Tibial artery (tissue), 4 donors: ENCODE measurements around the gene DELE1.

Experiments
- DNase-seq, 2 donors: peaks; one replicate each; pipeline ENCODE4 v3.0.0-alpha.2; 2019
- H3K27ac ChIP-seq, 2 donors: fragments of 200-600 bp; sonication (generic) in 1 of 2; 1 replicate in 1 of 2; 2 replicates in 1 of 2; pipeline ENCODE4 v1.5.1; 2018 to 2019; ENCODE audit warnings: mild to moderate bottlenecking in 1 of 2
- H3K27me3 ChIP-seq, 2 donors: fragments of 200-600 bp; sonication (generic) in 1 of 2; one replicate each; pipeline versions ENCODE4 v1.5.1 to v1.6.0; 2016 to 2019
- H3K36me3 ChIP-seq, 3 donors: fragments of 200-600 bp; sonication (generic) in 2 of 3; one replicate each; pipeline ENCODE4 v1.5.1; 2016 to 2019; ENCODE audit warnings: mild to moderate bottlenecking in 2 of 3
- H3K4me1 ChIP-seq, 4 donors: fragments of 200-600 bp; sonication (generic) in 2 of 4; 1 replicate in 3 of 4; 2 replicates in 1 of 4; pipeline ENCODE4 v1.5.1; 2016 to 2019
- H3K4me3 ChIP-seq, 2 donors: fragments of 200-600 bp; sonication (generic) in 1 of 2; 1 replicate in 1 of 2; 2 replicates in 1 of 2; pipeline ENCODE4 v1.5.1; 2018 to 2019; ENCODE audit warnings: mild to moderate bottlenecking in 2 of 2
- H3K9me3 ChIP-seq, 3 donors: fragments of 200-600 bp; sonication (generic) in 1 of 3; one replicate each; pipeline ENCODE4 v1.5.1; 2016 to 2019
- CTCF ChIP-seq, 2 experiments: fragments of 200-600 bp in 1 of 2; fragments of 450-650 bp in 1 of 2; IDR thresholded peaks; one replicate each; pipeline ENCODE4 v1.5.1; 2017 to 2019; ENCODE audit warnings: antibody characterized with exemption in 2 of 2, mild to moderate bottlenecking in 1 of 2, moderate library complexity in 1 of 2
- intact Hi-C: fragments of 100-400 bp; cut with DNase I; formaldehyde crosslinking; loops from one replicate; pipeline ENCODE4 v1.15.0; 2023; ENCODE audit warnings: low total_unique reads

Gene DELE1

DNA sequence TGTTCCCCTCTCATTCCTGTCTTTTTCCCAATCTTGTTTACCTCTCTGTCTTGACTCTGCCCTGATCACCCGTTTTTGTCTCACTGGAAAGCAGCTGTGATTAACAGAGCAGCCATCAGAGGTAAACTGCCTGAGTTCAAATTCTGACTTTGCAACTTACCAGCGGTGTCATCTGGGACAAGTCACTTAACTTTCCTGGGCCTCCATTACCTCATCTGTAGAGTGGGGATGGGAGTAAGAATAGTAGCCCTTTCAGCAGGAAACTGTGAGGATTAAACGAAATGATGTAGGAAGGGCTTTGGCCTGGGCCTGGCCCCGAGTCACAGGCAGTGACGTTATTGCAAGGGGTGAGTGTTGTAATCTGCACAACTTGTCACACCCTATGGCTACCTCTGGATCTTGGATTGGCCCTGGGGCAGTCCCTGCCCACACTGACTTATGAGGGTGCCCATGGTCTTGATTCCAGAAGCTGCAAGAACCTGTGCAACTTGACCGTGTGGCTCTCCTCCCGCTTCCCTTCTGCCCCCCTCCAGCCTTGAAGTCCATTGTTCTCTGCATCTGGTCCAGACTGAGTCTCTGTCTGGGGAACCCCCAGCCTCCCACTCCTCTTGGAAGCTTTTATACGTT, 35.0 kb downstream of the DELE1 start:
- H3K4me1 ChIP-seq: no peaks in the 10 kb centered on the region
- peaks cover 0 to 7% (median 0%) of the 10 kb centered on the region in 3 donors for H3K36me3 ChIP-seq
- no peaks in the 10 kb centered on the region for H3K9me3 ChIP-seq
- DNase-seq: no peak
- no peak overlapping the region for H3K27ac ChIP-seq
- H3K27me3 ChIP-seq: no peaks in the 10 kb centered on the region
- no peak overlapping the region for H3K4me3 ChIP-seq
- intact Hi-C loops: loop anchor here (5.0 to 10.0 kb wide), 2 partner anchors 54 to 76 kb away; no protein-coding TSS in a partner anchor
- TF ChIP-seq CTCF (IDR thresholded peaks at IDR 0.05): no peak

- peaks cover 0 to 7% (median 0%) of the 10 kb centered on the region in 3 donors for H3K36me3 ChIP-seq
- intact Hi-C loops: loop anchor here (2.0 kb wide), 1 partner anchor 267 kb away; no protein-coding TSS in a partner anchor
- TF ChIP-seq CTCF (IDR thresholded peaks at IDR 0.05): peak in 1 of 2 experiments; percentile 6
- no peaks in the 10 kb centered on the region for H3K4me1 ChIP-seq
- no peak overlapping the region for H3K27ac ChIP-seq
- H3K4me3 ChIP-seq: no peak overlapping the region
- DNase-seq: no peak
- H3K27me3 ChIP-seq: no peaks in the 10 kb centered on the region
- H3K9me3 ChIP-seq: no peaks in the 10 kb centered on the region
Observed at GRCh38 chr5:141960018-141960417, 36.3 kb downstream of the DELE1 start.

DNA sequence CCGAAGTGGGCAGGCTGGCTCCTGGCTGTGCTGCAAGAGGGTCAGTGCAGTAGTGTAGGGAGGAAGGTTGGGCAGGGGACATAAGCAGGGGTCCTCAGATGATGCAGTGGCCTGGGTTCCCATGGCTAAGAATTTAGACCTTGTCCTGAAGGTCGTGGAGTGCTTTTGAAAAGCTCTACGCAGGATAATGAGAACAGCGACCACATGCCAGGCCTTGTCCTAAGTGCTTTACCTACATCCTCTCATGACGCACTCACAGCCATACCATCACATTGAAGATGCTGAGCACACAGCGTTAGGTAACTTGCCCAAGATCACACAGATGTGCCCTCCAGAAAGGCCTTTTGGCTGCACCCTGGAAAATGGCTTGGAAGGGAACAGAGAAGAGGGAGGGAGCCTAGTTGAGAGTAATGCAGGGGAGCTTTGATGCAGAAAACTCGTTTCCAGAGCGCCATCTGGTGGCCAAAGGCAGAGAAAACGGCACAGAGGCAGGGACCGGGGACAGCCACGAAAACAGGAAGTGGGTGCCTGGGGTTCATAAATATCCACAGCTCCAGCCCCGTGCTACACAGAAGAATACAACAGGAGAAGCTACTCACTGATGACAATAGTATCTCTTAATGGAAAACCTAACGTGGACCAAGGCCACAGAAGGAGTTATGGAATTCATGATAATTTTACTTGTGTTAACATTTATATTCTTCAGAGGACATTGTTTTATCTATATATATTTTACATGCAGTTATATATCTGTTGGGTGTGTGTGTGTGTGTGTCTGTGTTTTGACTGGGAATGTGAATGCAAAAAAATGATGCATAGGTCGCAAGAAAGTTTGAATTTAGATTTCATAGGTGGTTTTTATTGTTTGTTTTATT, 37.0 kb downstream of the DELE1 start:
- Histone ChIP-seq H3K9me3 (no peaks in the 10 kb centered on the region), H3K4me3 (no peak overlapping the region), H3K36me3 (peaks cover 0 to 5% (median 0%) of the 10 kb centered on the region in 3 donors), H3K27me3 (no peaks in the 10 kb centered on the region), H3K27ac (no peak overlapping the region), H3K4me1 (no peaks in the 10 kb centered on the region)
- intact Hi-C loops: loop anchor here (2.0 kb wide), 1 partner anchor 268 kb away; no protein-coding TSS in a partner anchor
- TF ChIP-seq CTCF (IDR thresholded peaks at IDR 0.05): peak; percentile 79 to 90
- peak; percentile 85 to 92 for DNase-seq

GRCh38 chr5:141961466-141961865, 37.8 kb downstream of the DELE1 start:
- DNase-seq: no peak
- no peak for TF ChIP-seq CTCF (IDR thresholded peaks at IDR 0.05)

DNA sequence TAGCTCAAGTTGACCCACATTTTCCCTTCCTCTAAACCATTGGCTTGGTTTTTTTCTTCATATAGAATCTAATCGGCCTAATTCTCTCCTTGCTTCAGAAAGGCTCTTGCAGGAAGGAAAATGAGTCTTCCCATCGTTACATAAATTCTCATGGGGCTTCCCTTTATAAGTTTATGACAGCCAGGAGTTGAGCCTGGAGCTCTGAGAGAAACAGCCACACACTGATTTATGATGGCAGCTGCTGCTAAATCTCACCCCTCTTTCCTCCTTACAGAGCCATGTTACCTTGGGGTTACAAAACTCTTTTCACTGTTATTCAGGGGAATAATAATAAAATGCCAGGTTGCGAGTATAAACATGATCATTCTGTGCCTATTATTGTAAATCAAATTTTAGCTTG, 40.0 kb downstream of the DELE1 start:
- Histone ChIP-seq H3K27ac (no peak overlapping the region), H3K27me3 (no peaks in the 10 kb centered on the region), H3K4me3 (no peak overlapping the region), H3K36me3 (no peaks in the 10 kb centered on the region), H3K9me3 (no peaks in the 10 kb centered on the region), H3K4me1 (no peaks in the 10 kb centered on the region)
- TF ChIP-seq CTCF (IDR thresholded peaks at IDR 0.05): no peak
- intact Hi-C loops: no loop called here
- no peak for DNase-seq

More at GRCh38 chr5:141961466-141961865, 37.8 kb downstream of the DELE1 start:
- H3K27ac ChIP-seq: no peak overlapping the region
- intact Hi-C loops: loop anchor here (2.0 kb wide), 1 partner anchor 269 kb away; no protein-coding TSS in a partner anchor
- no peaks in the 10 kb centered on the region for H3K27me3 ChIP-seq
- no peaks in the 10 kb centered on the region for H3K4me1 ChIP-seq
- H3K36me3 ChIP-seq: no peaks in the 10 kb centered on the region
- H3K4me3 ChIP-seq: no peak overlapping the region
- no peaks in the 10 kb centered on the region for H3K9me3 ChIP-seq
